ENCODE results near the gene ARID5B. TPM values are rescaled to one million over a fixed set of nuclear protein-coding genes. Genes with fewer than 3 reads are reported as not detected.

Gene ARID5B
- total and polyA plus RNA-seq, 2 of the 4 experiments (the other 2 are of a cell fraction) = 41.0 to 125 TPM

- Histone ChIP-seq H4K91ac (ENCODE audit: insufficient read depth, low read depth, low read length) (no peak overlapping the region), H3K27ac (ENCODE audit: insufficient read depth, low read length) (peak overlapping the region; percentile 41; the same call in 1 of the 2 replicates), H2AFZ (replicated peaks; ENCODE audit: low read length, poor library complexity) (no peak overlapping the region), H3K9me3 (ENCODE audit: control insufficient read depth, insufficient read depth, low read length) (no peaks in the 10 kb centered on the region), H4K20me1 (ENCODE audit: insufficient read depth, low read length) (peaks cover 74% of the 10 kb centered on the region), H3K9ac (ENCODE audit: low read depth, low read length) (no peak overlapping the region), H3K56ac (ENCODE audit: extremely low read depth, insufficient read depth, low read length) (no peak overlapping the region), H2AK9ac (replicated peaks; ENCODE audit: low read depth, low read length, poor library complexity) (no peak overlapping the region), H3K4me3 (ENCODE audit: insufficient read depth, low read depth, low read length) (no peak overlapping the region), H2AK5ac (ENCODE audit: low read depth, low read length) (no peak overlapping the region), H4K5ac (ENCODE audit: low read depth, low read length) (no peak overlapping the region), H2BK15ac (ENCODE audit: low read depth, low read length) (no peak overlapping the region), H3K27me3 (ENCODE audit: control insufficient read depth, insufficient read depth, low read length) (no peaks in the 10 kb centered on the region), H3K36me3 (ENCODE audit: control insufficient read depth, insufficient read depth, low read length) (peaks cover 82% of the 10 kb centered on the region), H3K4me1 (ENCODE audit: control insufficient read depth, insufficient read depth, low read length) (peaks cover 13% of the 10 kb centered on the region), H3K23ac (ENCODE audit: low read depth, low read length) (no peak overlapping the region), H4K8ac (ENCODE audit: low read depth in 2 of 2, low read length in 2 of 2) (no peak overlapping the region), H2BK120ac (ENCODE audit: low read depth, low read length) (no peak overlapping the region), H2BK5ac (ENCODE audit: low read depth, low read length, poor library complexity, severe bottlenecking) (peak overlapping the region; percentile 83), H3K79me1 (ENCODE audit: low read depth in 1 of 2, low read length in 2 of 2) (peaks cover 23 to 83% of the 10 kb centered on the region in 2 experiments), H2BK20ac (ENCODE audit: low read depth, low read length) (no peak overlapping the region), H3K9me1 (ENCODE audit: insufficient read depth, low read length) (peaks cover 11% of the 10 kb centered on the region), H3K18ac (ENCODE audit: low read depth, low read length) (peak overlapping the region; percentile 40; the same call in 1 of the 2 replicates), H3K4me2 (ENCODE audit: low read depth, low read length) (0 out of 2 replicates have a peak overlapping the region, but pooled peaks have one; percentile 19), H3K4ac (ENCODE audit: low read depth, low read length) (no peak overlapping the region), H3K14ac (replicated peaks; ENCODE audit: low read depth, low read length) (0 out of 2 replicates have a peak overlapping the region, but pooled peaks have one; percentile 2)
- ChIA-PET POLR2A (ENCODE audit: unreplicated experiment) (interaction anchor here (1.0 to 1.2 kb wide), 2 partner anchors 24 to 168 kb away, joined by 3 read pairs; no protein-coding TSS in a partner anchor), CTCF (interaction anchor here (0.9 kb wide), 1 partner anchor 26 kb away, joined by 6 read pairs; no protein-coding TSS in a partner anchor)
- TF ChIP-seq POLR2A (IDR thresholded peaks at IDR 0.05; ENCODE audit: low read depth, low read length) (no peak), RFX5 (IDR thresholded peaks at IDR 0.05; ENCODE audit: low read depth, low read length) (no peak), MAZ (IDR thresholded peaks at IDR 0.05; ENCODE audit: borderline replicate concordance, low read depth, low read length) (no peak), CEBPB (IDR thresholded peaks at IDR 0.05; ENCODE audit: low read depth, low read length) (no peak), RAD21 (IDR thresholded peaks at IDR 0.05; ENCODE audit: low read length) (no peak), MAFK (IDR thresholded peaks at IDR 0.05; ENCODE audit: low read depth, low read length) (no peak), CHD1 (IDR thresholded peaks at IDR 0.05; ENCODE audit: low read depth, low read length) (no peak), ELK1 (IDR thresholded peaks at IDR 0.05; ENCODE audit: borderline replicate concordance, low read depth, low read length) (no peak), BHLHE40 (IDR thresholded peaks at IDR 0.05; ENCODE audit: low read depth, low read length) (no peak), FOS (IDR thresholded peaks at IDR 0.05; ENCODE audit: low read depth, low read length) (no peak)
- TF ChIP-seq, protein P1, sequence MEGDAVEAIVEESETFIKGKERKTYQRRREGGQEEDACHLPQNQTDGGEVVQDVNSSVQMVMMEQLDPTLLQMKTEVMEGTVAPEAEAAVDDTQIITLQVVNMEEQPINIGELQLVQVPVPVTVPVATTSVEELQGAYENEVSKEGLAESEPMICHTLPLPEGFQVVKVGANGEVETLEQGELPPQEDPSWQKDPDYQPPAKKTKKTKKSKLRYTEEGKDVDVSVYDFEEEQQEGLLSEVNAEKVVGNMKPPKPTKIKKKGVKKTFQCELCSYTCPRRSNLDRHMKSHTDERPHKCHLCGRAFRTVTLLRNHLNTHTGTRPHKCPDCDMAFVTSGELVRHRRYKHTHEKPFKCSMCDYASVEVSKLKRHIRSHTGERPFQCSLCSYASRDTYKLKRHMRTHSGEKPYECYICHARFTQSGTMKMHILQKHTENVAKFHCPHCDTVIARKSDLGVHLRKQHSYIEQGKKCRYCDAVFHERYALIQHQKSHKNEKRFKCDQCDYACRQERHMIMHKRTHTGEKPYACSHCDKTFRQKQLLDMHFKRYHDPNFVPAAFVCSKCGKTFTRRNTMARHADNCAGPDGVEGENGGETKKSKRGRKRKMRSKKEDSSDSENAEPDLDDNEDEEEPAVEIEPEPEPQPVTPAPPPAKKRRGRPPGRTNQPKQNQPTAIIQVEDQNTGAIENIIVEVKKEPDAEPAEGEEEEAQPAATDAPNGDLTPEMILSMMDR (conservative IDR thresholded peaks at IDR 0.05; ENCODE audit: low read depth, low read length) = no peak
- TF ChIP-seq, protein P2, sequence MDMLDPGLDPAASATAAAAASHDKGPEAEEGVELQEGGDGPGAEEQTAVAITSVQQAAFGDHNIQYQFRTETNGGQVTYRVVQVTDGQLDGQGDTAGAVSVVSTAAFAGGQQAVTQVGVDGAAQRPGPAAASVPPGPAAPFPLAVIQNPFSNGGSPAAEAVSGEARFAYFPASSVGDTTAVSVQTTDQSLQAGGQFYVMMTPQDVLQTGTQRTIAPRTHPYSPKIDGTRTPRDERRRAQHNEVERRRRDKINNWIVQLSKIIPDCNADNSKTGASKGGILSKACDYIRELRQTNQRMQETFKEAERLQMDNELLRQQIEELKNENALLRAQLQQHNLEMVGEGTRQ (IDR thresholded peaks at IDR 0.05; ENCODE audit: low read depth, low read length) = no peak
- DNase-seq (no peak), ATAC-seq (ENCODE audit: low read depth) (no peak)
- WGBS, 2 experiments (ENCODE audit: extremely low coverage in 2 of 2, insufficient read length in 1 of 2) = no CpG with 5 or more reads among the region's 4 CpGs
- intact Hi-C loops (cut with micrococcal nuclease) (no loop called here), dilution Hi-C loops (cut with HindIII; ENCODE audit: low sequenced_read_pairs, unreplicated experiment) (no loop called here), in situ Hi-C loops (cut with MboI; ENCODE audit: low sequenced_read_pairs) (no loop called here)
- no TSS peak for BruUV-seq (replicated peaks)
Measured at GRCh38 chr10:62062752-62063512, 161.4 kb downstream of the ARID5B start.
